H1 (cell line): ENCODE results near the gene LBX2. TPM values are rescaled to one million over a fixed set of nuclear protein-coding genes. Genes with fewer than 3 reads are reported as not detected.

Experiments used
- CTCF ChIA-PET: fragments of 300-600 bp; sonication (Branson Sonifier 250); formaldehyde crosslinking; loops from one replicate; lab custom pipeline; 2021; ENCODE audit not compliant: partially characterized antibody; lab: Charles Lee
- POLR2A ChIA-PET: fragments of 300-600 bp; sonication (Branson Sonifier 250); formaldehyde crosslinking; loops from one replicate; lab custom pipeline; 2021; ENCODE audit warnings: inconsistent platforms; ENCODE audit not compliant: partially characterized antibody; lab: Charles Lee
- DNase-seq, 2 experiments: peaks; one replicate each; pipeline versions ENCODE4 v3.0.0 to v3.0.0-alpha.2; 2010 to 2022; ENCODE audit warnings: low spot score in 2 of 2, low read depth in 1 of 2, mixed read lengths in 1 of 2
- FAIRE-seq: peaks from 2 replicates; lab custom pipeline; 2011; peaks lifted over from hg19 to GRCh38; lab: Jason Lieb, UNC
- H2AFZ ChIP-seq: 2 replicates; pipeline ENCODE4 v1.8.1; 2012; ENCODE audit warnings: low read length, inconsistent platforms
- H2AK5ac ChIP-seq: 2 replicates; pipeline ENCODE4 v1.6.1; 2013; ENCODE audit warnings: low read depth, low read length
- H2BK120ac ChIP-seq: replicated peaks from 2 replicates; pipeline ENCODE3; 2013; ENCODE audit warnings: low read depth, low read length, inconsistent platforms
- H2BK12ac ChIP-seq: 2 replicates; pipeline ENCODE4 v1.6.1; 2013; ENCODE audit warnings: low read depth, low read length
- H2BK15ac ChIP-seq: 2 replicates; pipeline ENCODE4 v1.6.1; 2013; ENCODE audit warnings: low read length
- H2BK20ac ChIP-seq: 2 replicates; pipeline ENCODE4 v1.6.1; 2013; ENCODE audit warnings: low read length
- H2BK5ac ChIP-seq: 2 replicates; pipeline ENCODE4 v1.6.1; 2013; ENCODE audit warnings: low read depth, low read length
- H3K14ac ChIP-seq: 2 replicates; pipeline ENCODE4 v1.6.1; 2013; ENCODE audit warnings: inconsistent platforms; ENCODE audit not compliant: insufficient read length
- H3K18ac ChIP-seq: 2 replicates; pipeline ENCODE4 v1.6.1; 2013; ENCODE audit warnings: low read length; ENCODE audit errors: extremely low read depth
- H3K23ac ChIP-seq: 2 replicates; pipeline ENCODE4 v1.6.1; 2013; ENCODE audit warnings: inconsistent platforms; ENCODE audit not compliant: insufficient read length
- H3K23me2 ChIP-seq: 2 replicates; pipeline ENCODE4 v1.6.1; 2013; ENCODE audit warnings: low read depth, low read length
- H3K27ac ChIP-seq: 2 replicates; pipeline ENCODE4 v1.6.1; 2011; ENCODE audit warnings: low read depth, low read length, inconsistent platforms
- H3K27me3 ChIP-seq, 4 experiments: replicated peaks in 1 of 4; 1 replicate in 1 of 4; 2 replicates in 3 of 4; pipeline versions ENCODE4 v1.6.1 to v1.8.1; 2011 to 2013; ENCODE audit warnings: low read length in 3 of 4, mild to moderate bottlenecking in 3 of 4, inconsistent platforms in 2 of 4, mixed read lengths in 2 of 4, moderate library complexity in 1 of 4; ENCODE audit not compliant: control insufficient read depth in 3 of 4, insufficient read depth in 3 of 4; ENCODE audit errors: extremely low read depth in 1 of 4
- H3K36me3 ChIP-seq, 4 experiments: 2 replicates each; pipeline versions ENCODE4 v1.6.1 to v1.8.1; 2011 to 2013; ENCODE audit warnings: mild to moderate bottlenecking in 4 of 4, low read length in 3 of 4, moderate library complexity in 2 of 4, control low read depth in 1 of 4, inconsistent platforms in 1 of 4; ENCODE audit not compliant: insufficient read depth in 4 of 4, control insufficient read depth in 2 of 4
- H3K4ac ChIP-seq: replicated peaks from 2 replicates; pipeline ENCODE3; 2013; ENCODE audit warnings: low read length, low read depth, mixed read lengths, inconsistent platforms; ENCODE audit not compliant: insufficient read length
- H3K4me1 ChIP-seq, 4 experiments: replicated peaks in 1 of 4; 1 replicate in 1 of 4; 2 replicates in 3 of 4; pipeline versions ENCODE4 v1.6.1 to v1.8.1; 2011 to 2013; ENCODE audit warnings: low read length in 3 of 4, inconsistent platforms in 2 of 4, mixed read lengths in 1 of 4; ENCODE audit not compliant: insufficient read depth in 4 of 4, control insufficient read depth in 3 of 4
- H3K4me2 ChIP-seq, 2 experiments: 2 replicates each; pipeline versions ENCODE4 v1.6.1 to v1.8.1; 2011 to 2013; ENCODE audit warnings: low read depth in 2 of 2, low read length in 2 of 2, control low read depth in 1 of 2, inconsistent platforms in 1 of 2, mild to moderate bottlenecking in 1 of 2; ENCODE audit not compliant: insufficient read depth in 1 of 2
- H3K4me3 ChIP-seq, 4 experiments: fragments of 200-600, 300-600 bp in 1 of 4; sonication (generic), shearing (Covaris generic), sonication (Bioruptor Twin) in 1 of 4; 2 replicates each; pipeline versions ENCODE4 v1.5.1 to v1.8.1; 2011 to 2016; ENCODE audit warnings: low read length in 4 of 4, low read depth in 3 of 4, control low read depth in 2 of 4, inconsistent platforms in 2 of 4, mild to moderate bottlenecking in 2 of 4, mixed read lengths in 1 of 4, moderate library complexity in 1 of 4; ENCODE audit not compliant: insufficient read depth in 2 of 4; ENCODE audit errors: extremely low read depth in 1 of 4
- H3K56ac ChIP-seq: replicated peaks from 2 replicates; pipeline ENCODE3; 2013; ENCODE audit warnings: low read depth, mild to moderate bottlenecking, mixed read lengths, low read length, inconsistent platforms; ENCODE audit not compliant: insufficient read length
- H3K79me1 ChIP-seq: 2 replicates; pipeline ENCODE4 v1.6.1; 2013; ENCODE audit warnings: low read depth, low read length, control low read depth
- H3K79me2 ChIP-seq, 2 experiments: 2 replicates each; pipeline versions ENCODE4 v1.6.1 to v1.8.1; 2012 to 2013; ENCODE audit warnings: low read length in 2 of 2, mild to moderate bottlenecking in 2 of 2, inconsistent platforms in 1 of 2; ENCODE audit not compliant: insufficient read depth in 2 of 2, control insufficient read depth in 1 of 2
- H3K9ac ChIP-seq, 4 experiments: replicated peaks in 1 of 4; 1 replicate in 1 of 4; 2 replicates in 3 of 4; pipeline versions ENCODE4 v1.6.1 to v1.8.1; 2011 to 2013; ENCODE audit warnings: low read depth in 3 of 4, low read length in 3 of 4, control low read depth in 2 of 4, mild to moderate bottlenecking in 2 of 4, moderate library complexity in 2 of 4, inconsistent platforms in 1 of 4; ENCODE audit errors: extremely low read depth in 1 of 4
- H3K9me3 ChIP-seq, 2 experiments: 2 replicates each; pipeline versions ENCODE4 v1.6.1 to v1.8.1; 2012 to 2013; ENCODE audit warnings: mild to moderate bottlenecking in 2 of 2, moderate library complexity in 2 of 2, control low read depth in 1 of 2, inconsistent platforms in 1 of 2, low read depth in 1 of 2, low read length in 1 of 2, mixed read lengths in 1 of 2; ENCODE audit not compliant: insufficient read depth in 2 of 2
- H4K20me1 ChIP-seq, 2 experiments: replicated peaks in 1 of 2; 2 replicates each; pipeline versions ENCODE3 to v1.8.1; 2011 to 2013; ENCODE audit warnings: inconsistent platforms in 2 of 2, low read length in 2 of 2, mild to moderate bottlenecking in 1 of 2; ENCODE audit not compliant: insufficient read depth in 2 of 2, control insufficient read depth in 1 of 2
- H4K5ac ChIP-seq: 2 replicates; pipeline ENCODE4 v1.6.1; 2013; ENCODE audit warnings: low read length, low read depth, mixed read lengths, inconsistent platforms; ENCODE audit not compliant: insufficient read length
- H4K8ac ChIP-seq: 2 replicates; pipeline ENCODE4 v1.8.0; 2013; ENCODE audit warnings: mild to moderate bottlenecking, moderate library complexity, low read length, inconsistent platforms; ENCODE audit not compliant: insufficient read depth; ENCODE audit errors: extremely low read depth
- H4K91ac ChIP-seq: replicated peaks from 2 replicates; pipeline ENCODE3; 2013; ENCODE audit warnings: low read length, mixed read lengths, inconsistent platforms; ENCODE audit not compliant: insufficient read length
- ASH2L ChIP-seq: fragments of 200-600, 300-600 bp; sonication (generic); IDR thresholded peaks from one replicate; pipeline ENCODE4 v1.7.1; 2017; ENCODE audit warnings: low read length
- CHD2 ChIP-seq: IDR thresholded peaks from 2 replicates; pipeline ENCODE4 v1.6.1; 2012; ENCODE audit warnings: low read length, improper control_type of control experiment
- JUN ChIP-seq: IDR thresholded peaks from 2 replicates; pipeline ENCODE4 v1.6.1; 2011; ENCODE audit warnings: low read depth, mild to moderate bottlenecking, improper control_type of control experiment, low read length
- KDM1A ChIP-seq: fragments of 200-600, 300-600 bp; sonication (generic); IDR thresholded peaks from 2 replicates; pipeline ENCODE4 v1.7.1; 2016; ENCODE audit warnings: mild to moderate bottlenecking, low read length, borderline replicate concordance
- MAFK ChIP-seq: IDR thresholded peaks from 2 replicates; pipeline ENCODE4 v1.6.1; 2012; ENCODE audit warnings: low read depth, mild to moderate bottlenecking, improper control_type of control experiment, low read length
- POLR2AphosphoS5 ChIP-seq: IDR thresholded peaks from 2 replicates; pipeline ENCODE4 v1.6.1; 2011; ENCODE audit warnings: low read depth, low read length
- SAP30 ChIP-seq: fragments of 300-600 bp; sonication (generic); IDR thresholded peaks from 2 replicates; pipeline ENCODE4 v1.7.1; 2012; ENCODE audit warnings: low read length, moderate library complexity, mild to moderate bottlenecking, inconsistent platforms; ENCODE audit not compliant: insufficient read depth, insufficient replicate concordance
- SP2 ChIP-seq: IDR thresholded peaks from 2 replicates; pipeline ENCODE4 v1.6.1; 2012; ENCODE audit warnings: mild to moderate bottlenecking, low read length, inconsistent platforms
- whole genome bisulfite sequencing, 2 experiments: shearing (Covaris generic) in 1 of 2; methylation state at CpG; one replicate each; pipeline versions ENCODE4 v1.1.6 to v1.1.7; 2013 to 2015; ENCODE audit warnings: low lambda C conversion rate in 2 of 2, mixed read lengths in 2 of 2, inconsistent platforms in 1 of 2, low coverage in 1 of 2, missing lambda C conversion rate in 1 of 2; ENCODE audit not compliant: insufficient replicate concordance in 2 of 2, insufficient coverage in 1 of 2, insufficient read length in 1 of 2; ENCODE audit errors: extremely low coverage in 1 of 2, missing lambda C conversion rate in 1 of 2; 5-methylcytosine and 5-hydroxymethylcytosine counted together
- polyA plus RNA-seq, 7 experiments: library from polyadenylated mRNA; depleted of rRNA in 3 of 7; stranded (reverse) in 5 of 7; unstranded in 2 of 7; fragments of >200 nt in 5 of 7; fragments of 200-250 nt in 2 of 7; gene quantifications; 1 replicate in 5 of 7; 2 replicates in 1 of 7; 4 replicates in 1 of 7; pipeline versions ENCODE4 v1.2.1 to v1.2.3, GENCODE V29; 2011 to 2013; ENCODE audit warnings: missing spikeins in 2 of 7, mixed read lengths in 2 of 7
- total RNA-seq: library from RNA; stranded (reverse); fragmentation: NEBNext Ultra II Directional; extraction: Animal tissue kit (Norgen Biotek cat#: 25700); gene quantifications from 2 replicates; pipeline ENCODE4 v1.2.1, GENCODE V29; 2021
- TF ChIP-seq, protein P1 (sequence below): IDR thresholded peaks from 2 replicates; pipeline ENCODE4 v1.6.1; 2011; ENCODE audit warnings: low read length, improper control_type of control experiment

Gene LBX2
- total and polyA plus RNA-seq, 2 of the 8 experiments (the other 6 are each of a cell fraction or from before 2014, with no cell fraction given), result 0.27 TPM; not detected in 1

DNA sequence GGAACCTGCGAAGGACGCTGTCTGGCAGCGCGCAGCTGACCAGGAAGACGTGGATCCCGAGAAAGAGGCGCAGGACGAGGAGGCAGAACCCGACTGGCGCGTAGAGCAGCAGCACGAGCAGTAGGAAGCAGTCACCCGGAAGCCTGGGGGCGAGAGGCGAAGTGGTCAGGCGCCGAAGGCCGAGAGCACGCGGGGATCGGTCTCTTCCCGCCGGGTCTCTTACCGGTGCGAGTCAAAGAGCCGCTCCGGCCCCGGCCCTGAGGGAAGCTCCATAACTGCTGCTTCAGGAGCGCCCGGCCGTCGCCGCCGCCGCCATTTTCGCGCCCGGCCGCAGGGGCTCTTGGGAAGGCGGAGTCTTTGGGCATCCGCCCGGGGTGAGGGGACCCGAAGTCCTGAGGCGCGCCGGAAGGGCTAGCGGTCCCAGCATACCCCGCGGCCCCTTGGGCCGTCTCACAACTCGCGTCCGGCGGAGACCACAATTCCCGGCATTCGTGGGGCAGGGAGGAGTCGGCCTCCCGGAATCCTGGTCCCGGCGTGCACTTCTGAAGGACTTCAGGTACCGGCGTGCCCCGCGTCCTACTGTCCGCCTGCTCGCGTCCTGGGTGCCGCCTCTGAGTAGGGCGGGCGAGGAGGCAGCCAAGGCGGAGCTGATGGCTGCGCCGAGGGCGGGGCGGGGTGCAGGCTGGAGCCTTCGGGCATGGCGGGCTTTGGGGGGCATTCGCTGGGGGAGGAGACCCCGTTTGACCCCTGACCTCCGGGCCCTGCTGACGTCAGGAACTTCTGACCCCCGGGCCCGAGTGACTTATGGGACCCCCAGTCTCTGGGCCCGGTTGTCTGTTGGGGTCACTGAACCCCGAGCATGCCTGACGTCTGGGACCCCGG, 30.2 kb upstream of the LBX2 start, which contains the start of the genes AUP1 and HTRA2:
AUP1 (minus strand) TSS at position 350 of the 882 bp plus-strand sequence; CDS start at position 273, 77 bp downstream.
HTRA2 (plus strand) TSS at position 577 of the 882 bp plus-strand sequence; CDS start at position 651, 74 bp downstream.
- H3K79me2 ChIP-seq, result peaks cover 0 to 18% of the 10 kb centered on the region in 2 experiments; a peak in 2 of 4 replicates
- H3K4me1 ChIP-seq, result peaks cover 4 to 13% (median 6%) of the 10 kb centered on the region in 4 experiments; a peak in 6 of 7 replicates
- H3K56ac ChIP-seq, result peak within 1 kb of the TSS; percentile 75
- H4K91ac ChIP-seq, result peak within 1 kb of the TSS; percentile 48
- peak within 1 kb of the TSS; percentile 85 to 99 (median 92) for H3K4me3 ChIP-seq
- DNase-seq, result peak; percentile 94 to 95
- no peak within 1 kb of the TSS; the same call in 1 of the 2 replicates for H2BK12ac ChIP-seq
- H2BK15ac ChIP-seq, result peak within 1 kb of the TSS; percentile 63; the same call in 1 of the 2 replicates
- no peaks in the 10 kb centered on the region; a peak in 1 of 7 replicates for H3K27me3 ChIP-seq
- no peak within 1 kb of the TSS for H3K23ac ChIP-seq
- ChIA-PET POLR2A (interaction anchor here (0.8 to 5.9 kb wide), 21 partner anchors 9 to 102 kb away, joined by 3 to 73 read pairs (median 9); partner anchors contain the start of genes CCDC142, LBX2, LOXL3 and MRPL53), CTCF (interaction anchor here (0.9 to 7.0 kb wide), 9 partner anchors 9 to 62 kb away, joined by 3 to 53 read pairs (median 4); partner anchors contain the start of genes CCDC142, MRPL53 and TTC31)
- FAIRE-seq, result no peak
- peak within 1 kb of the TSS; percentile 85; the same call in 1 of the 2 replicates for H3K18ac ChIP-seq
- peak within 1 kb of the TSS; percentile 81 for H4K5ac ChIP-seq
- peak within 1 kb of the TSS; percentile 89 to 95 (median 94) for H3K9ac ChIP-seq
- peak within 1 kb of the TSS; percentile 97 for H4K8ac ChIP-seq
- peaks cover 6 to 31% (median 25%) of the 10 kb centered on the region in 4 experiments; a peak in 7 of 8 replicates for H3K36me3 ChIP-seq
- H2BK20ac ChIP-seq, result no peak within 1 kb of the TSS
- H3K9me3 ChIP-seq, result no peaks in the 10 kb centered on the region
- H3K4me2 ChIP-seq, result peak within 1 kb of the TSS; percentile 84 to 94
- H3K4ac ChIP-seq, result peak within 1 kb of the TSS; percentile 87
- peak within 1 kb of the TSS; percentile 61; the same call in 1 of the 2 replicates for H2AK5ac ChIP-seq
- H3K79me1 ChIP-seq, result peaks cover 10% of the 10 kb centered on the region
- peak within 1 kb of the TSS; percentile 93; the same call in 1 of the 2 replicates for H2AFZ ChIP-seq
- 1% methylated on average over 69 of the region's 87 CpGs; no CpG with 5 or more reads in 1 of the 2 experiments for WGBS, 2 experiments
- H2BK5ac ChIP-seq, result peak within 1 kb of the TSS; percentile 94
- peaks cover 3 to 6% of the 10 kb centered on the region in 2 experiments for H4K20me1 ChIP-seq
- H3K27ac ChIP-seq, result peak within 1 kb of the TSS; percentile 90
- H3K14ac ChIP-seq, result no peak within 1 kb of the TSS
- H3K23me2 ChIP-seq, result peaks cover 9% of the 10 kb centered on the region; the same call in 1 of the 2 replicates
- no peak within 1 kb of the TSS for H2BK120ac ChIP-seq
- no peak for TF ChIP-seq MAFK
- TF ChIP-seq JUN, result no peak
- no peak for TF ChIP-seq SP2
- peak; percentile 88 for TF ChIP-seq SAP30
- peak; percentile 30; the same call in 1 of the 2 replicates for TF ChIP-seq POLR2AphosphoS5
- TF ChIP-seq, protein P1, sequence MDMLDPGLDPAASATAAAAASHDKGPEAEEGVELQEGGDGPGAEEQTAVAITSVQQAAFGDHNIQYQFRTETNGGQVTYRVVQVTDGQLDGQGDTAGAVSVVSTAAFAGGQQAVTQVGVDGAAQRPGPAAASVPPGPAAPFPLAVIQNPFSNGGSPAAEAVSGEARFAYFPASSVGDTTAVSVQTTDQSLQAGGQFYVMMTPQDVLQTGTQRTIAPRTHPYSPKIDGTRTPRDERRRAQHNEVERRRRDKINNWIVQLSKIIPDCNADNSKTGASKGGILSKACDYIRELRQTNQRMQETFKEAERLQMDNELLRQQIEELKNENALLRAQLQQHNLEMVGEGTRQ, result no peak
- no peak for TF ChIP-seq KDM1A
- TF ChIP-seq CHD2, result peak; percentile 67
- peak; percentile 60 for TF ChIP-seq ASH2L
